ENCODE data around the gene KNDC1. TPM values are rescaled to one million over a fixed set of nuclear protein-coding genes. Genes with fewer than 3 reads are reported as not detected.

KNDC1 gene
- total and polyA plus RNA-seq, 10 of the 15 experiments (the other 5 are each of a cell fraction or from before 2014, with no cell fraction given): 0.03 to 0.11 (median 0.05) TPM; not detected in 7

DNA sequence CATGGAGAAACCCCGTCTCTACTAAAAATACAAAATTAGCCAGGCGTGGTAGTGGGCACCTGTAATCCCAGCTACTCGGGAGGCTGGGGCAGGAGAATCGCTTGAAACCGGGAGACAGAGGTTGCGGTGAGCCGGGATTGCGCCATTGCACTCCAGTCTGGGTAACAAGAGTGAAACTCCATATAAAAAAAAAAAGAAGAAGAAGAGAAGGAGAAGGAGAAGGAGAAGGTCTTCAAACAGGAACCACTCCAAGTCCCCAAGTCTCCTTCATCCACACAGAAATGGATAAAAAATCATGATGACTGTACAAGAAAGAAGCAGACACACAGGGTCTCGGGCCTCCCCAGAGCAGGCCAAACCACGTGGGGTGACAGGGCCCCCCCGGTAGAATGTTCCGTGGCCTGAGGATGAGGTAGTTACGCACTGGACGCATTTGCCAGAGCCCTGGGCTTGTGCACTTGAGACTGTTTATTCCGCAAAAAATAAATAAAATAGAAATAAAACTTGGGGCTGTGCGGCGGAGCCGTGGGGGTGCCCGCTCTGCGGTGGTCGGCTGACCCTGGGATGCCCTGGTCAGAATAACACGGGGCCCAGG is 93.4 kb downstream of the KNDC1 start:
- H3K36me3 ChIP-seq (ENCODE audit: control insufficient read depth in 2 of 2, insufficient read depth in 2 of 2, low read length in 1 of 2): no peaks in the 10 kb centered on the region
- ChIA-PET POLR2A (no interaction called here), SMC1A (ENCODE audit: uncharacterized antibody, unreplicated experiment) (no interaction called here), CTCF (no interaction called here), RAD21 (ENCODE audit: unreplicated experiment) (no interaction called here)
- no peak overlapping the region for H3K27ac ChIP-seq (ENCODE audit: control insufficient read depth, insufficient read depth)
- ATAC-seq (no peak), FAIRE-seq (no peak), DNase-seq (ENCODE audit: low read depth, low spot score) (no peak)
- no peak overlapping the region for H3K9ac ChIP-seq (ENCODE audit: control insufficient read depth, insufficient read depth, low read length)
- H2AFZ ChIP-seq (ENCODE audit: control insufficient read depth, low read depth, low read length): no peak overlapping the region
- BruUV-seq (replicated peaks): no TSS peak
- intact Hi-C loops (cut with micrococcal nuclease; ENCODE audit: unreplicated experiment): no loop called here
- H3K79me2 ChIP-seq (ENCODE audit: control insufficient read depth, insufficient read depth, low read length): no peaks in the 10 kb centered on the region
- no peak for TF ChIP-seq YBX1 (IDR thresholded peaks at IDR 0.05)
- in situ Hi-C loops (cut with MboI): no loop called here
- H4K20me1 ChIP-seq (ENCODE audit: control insufficient read depth, insufficient read depth): no peaks in the 10 kb centered on the region
- H3K9me3 ChIP-seq (replicated peaks; ENCODE audit: control insufficient read depth, insufficient read depth, low read length): no peaks in the 10 kb centered on the region
- H3K4me2 ChIP-seq (ENCODE audit: control insufficient read depth, insufficient read depth): no peak overlapping the region
- H3K27me3 ChIP-seq (replicated peaks in 1 of 2; ENCODE audit: control insufficient read depth in 2 of 2, insufficient read depth in 2 of 2, low read length in 1 of 2): no peaks in the 10 kb centered on the region
- H3K4me3 ChIP-seq: no peak overlapping the region
- 63% methylated on average over 22 of the region's 22 CpGs for WGBS (ENCODE audit: insufficient coverage, insufficient replicate concordance, low lambda C conversion rate, missing lambda C conversion rate)
- peaks cover 15% of the 10 kb centered on the region for H3K4me1 ChIP-seq (ENCODE audit: control insufficient read depth, insufficient read depth, low read length)

- H3K27ac ChIP-seq (ENCODE audit: control insufficient read depth, insufficient read depth): no peak overlapping the region
- peaks cover 23% of the 10 kb centered on the region for H3K4me1 ChIP-seq (ENCODE audit: control insufficient read depth, insufficient read depth, low read length)
- FAIRE-seq (no peak), ATAC-seq (no peak), DNase-seq (ENCODE audit: low read depth, low spot score) (no peak)
- ChIA-PET POLR2A (no interaction called here), RAD21 (ENCODE audit: unreplicated experiment) (no interaction called here), SMC1A (ENCODE audit: uncharacterized antibody, unreplicated experiment) (no interaction called here), CTCF (no interaction called here)
- in situ Hi-C loops (cut with MboI): no loop called here
- intact Hi-C loops (cut with micrococcal nuclease; ENCODE audit: unreplicated experiment): no loop called here
- H4K20me1 ChIP-seq (ENCODE audit: control insufficient read depth, insufficient read depth): no peaks in the 10 kb centered on the region
- H2AFZ ChIP-seq (ENCODE audit: control insufficient read depth, low read depth, low read length): no peak overlapping the region
- 45% methylated on average over 13 of the region's 13 CpGs for WGBS (ENCODE audit: insufficient coverage, insufficient replicate concordance, low lambda C conversion rate, missing lambda C conversion rate)
- TF ChIP-seq SIX5 (IDR thresholded peaks at IDR 0.05; ENCODE audit: low read depth, low read length, severe bottlenecking): no peak
- no peak for TF ChIP-seq MYC (IDR thresholded peaks at IDR 0.05; ENCODE audit: insufficient read depth, insufficient read length, insufficient replicate concordance, low read length, severe bottlenecking)
- TF ChIP-seq RB1 (IDR thresholded peaks at IDR 0.05; ENCODE audit: borderline replicate concordance): no peak
- H3K9ac ChIP-seq (ENCODE audit: control insufficient read depth, insufficient read depth, low read length): no peak overlapping the region
- no TSS peak for BruUV-seq (replicated peaks)
- H3K79me2 ChIP-seq (ENCODE audit: control insufficient read depth, insufficient read depth, low read length): no peaks in the 10 kb centered on the region
- no peaks in the 10 kb centered on the region for H3K9me3 ChIP-seq (replicated peaks; ENCODE audit: control insufficient read depth, insufficient read depth, low read length)
- H3K36me3 ChIP-seq (ENCODE audit: control insufficient read depth in 2 of 2, insufficient read depth in 2 of 2, low read length in 1 of 2): no peaks in the 10 kb centered on the region
- no peak overlapping the region for H3K4me2 ChIP-seq (ENCODE audit: control insufficient read depth, insufficient read depth)
- no peaks in the 10 kb centered on the region for H3K27me3 ChIP-seq (replicated peaks in 1 of 2; ENCODE audit: control insufficient read depth in 2 of 2, insufficient read depth in 2 of 2, low read length in 1 of 2)
- H3K4me3 ChIP-seq: no peak overlapping the region
Measured at GRCh38 chr10:133254421-133255120, 94.6 kb downstream of the KNDC1 start.
